PC-3 (cell line): ENCODE data around the gene PTPRN2. TPM values are rescaled to one million over a fixed set of nuclear protein-coding genes. Genes with fewer than 3 reads are reported as not detected.

ENCODE experiments used
- ATAC-seq: fragments of 200-7000 bp; cut with Tn5 transposase; 2 replicates; pipeline ENCODE4 v1.9.1; 2020; ENCODE audit warnings: mild to moderate bottlenecking, moderate library complexity
- BruUV-seq: library from RNA; stranded (reverse); fragments of 400-500 nt; replicated peaks from 2 replicates; lab custom pipeline; 2021; lab: Mats Ljungman, UMichigan
- CTCF ChIA-PET: fragments of 300-600 bp; sonication (Branson Sonifier 250); formaldehyde crosslinking; loops from one replicate; lab custom pipeline; 2022; ENCODE audit warnings: antibody characterized with exemption; lab: Charles Lee
- POLR2A ChIA-PET: fragments of 300-600 bp; sonication (Branson Sonifier 250); formaldehyde crosslinking; loops from one replicate; lab custom pipeline; 2022; ENCODE audit warnings: antibody characterized with exemption; ENCODE audit not compliant: unreplicated experiment; lab: Charles Lee
- DNase-seq: peaks from one replicate; pipeline ENCODE4 v3.0.0-alpha.2; 2015
- H2AFZ ChIP-seq: fragments of 300-600 bp; sonication (generic); 2 replicates; pipeline ENCODE4 v1.6.0; 2016; ENCODE audit warnings: antibody characterized with exemption, low read length
- H3F3A ChIP-seq: fragments of 300-600 bp; sonication (generic); one replicate; pipeline ENCODE4 v1.6.0; 2017; ENCODE audit warnings: antibody characterized with exemption, low read length, control low read depth, mild to moderate bottlenecking; ENCODE audit not compliant: unreplicated experiment
- H3K27ac ChIP-seq: fragments of 300-600 bp; sonication (generic); 2 replicates; pipeline ENCODE4 v1.5.1; 2016; ENCODE audit warnings: mild to moderate bottlenecking, low read length
- H3K27me3 ChIP-seq: fragments of 300-600 bp; sonication (generic); 2 replicates; pipeline ENCODE4 v1.6.1; 2016; ENCODE audit warnings: low read length, mixed read lengths
- H3K36me3 ChIP-seq: fragments of 300-600 bp; sonication (generic); 2 replicates; pipeline ENCODE4 v1.6.1; 2016; ENCODE audit warnings: low read depth, mixed run types, low read length, mixed read lengths
- H3K4me1 ChIP-seq: fragments of 300-600 bp; sonication (generic); 2 replicates; pipeline ENCODE4 v1.5.1; 2016; ENCODE audit warnings: low read length; ENCODE audit not compliant: insufficient read depth
- H3K4me2 ChIP-seq: fragments of 300-600 bp; sonication (generic); 2 replicates; pipeline ENCODE4 v1.6.0; 2016; ENCODE audit warnings: low read length
- H3K4me3 ChIP-seq: fragments of 300-600 bp; sonication (generic); 2 replicates; pipeline ENCODE4 v1.5.1; 2016; ENCODE audit warnings: mild to moderate bottlenecking, low read length, mixed read lengths
- H3K79me2 ChIP-seq: fragments of 300-600 bp; sonication (generic); 2 replicates; pipeline ENCODE4 v1.6.1; 2017; ENCODE audit warnings: low read length, mixed read lengths
- H3K9ac ChIP-seq: fragments of 300-600 bp; sonication (generic); 2 replicates; pipeline ENCODE4 v1.6.0; 2016; ENCODE audit warnings: mild to moderate bottlenecking, low read length
- H3K9me2 ChIP-seq: fragments of 300-600 bp; sonication (generic); replicated peaks from 2 replicates; pipeline ENCODE4 v1.6.1; 2016; ENCODE audit warnings: mixed run types, low read length, mixed read lengths
- H3K9me3 ChIP-seq: fragments of 300-600 bp; sonication (generic); 2 replicates; pipeline ENCODE4 v1.6.1; 2016; ENCODE audit warnings: low read length, mixed read lengths
- H4K20me1 ChIP-seq: fragments of 300-600 bp; sonication (generic); 2 replicates; pipeline ENCODE4 v1.6.1; 2016; ENCODE audit warnings: low read length, mixed read lengths
- CTCF ChIP-seq: fragments of 300-600 bp; sonication (generic); conservative IDR thresholded peaks from 2 replicates; pipeline ENCODE4 v1.5.1; 2017; ENCODE audit warnings: antibody characterized with exemption, low read depth, mild to moderate bottlenecking, low read length
- EZH2 ChIP-seq: fragments of 300-600 bp; sonication (generic); IDR thresholded peaks from one replicate; pipeline ENCODE4 v1.6.1; 2017; ENCODE audit warnings: antibody characterized with exemption, mild to moderate bottlenecking, low read length; ENCODE audit not compliant: unreplicated experiment
- EZH2phosphoT487 ChIP-seq: fragments of 300-600 bp; sonication (generic); IDR thresholded peaks from 2 replicates; pipeline ENCODE4 v1.6.1; 2018; ENCODE audit warnings: mild to moderate bottlenecking, antibody characterized with exemption, low read length, borderline replicate concordance
- intact Hi-C: fragments of 100-400 bp; cut with micrococcal nuclease; formaldehyde crosslinking; loops from 2 replicates; pipeline ENCODE4 v1.9.0; 2023
- total RNA-seq: library from RNA; depleted of rRNA; stranded (reverse); fragments of >200 nt; gene quantifications from 2 replicates; pipeline ENCODE4 v1.2.3, GENCODE V29; 2014

Gene PTPRN2
- total RNA-seq, 1 experiment from 2014 or later, result 3.2 TPM

GRCh38 chr7:157574914-157575586 lies 1012.6 kb downstream of the PTPRN2 start:
- H3K79me2 ChIP-seq, result no peaks in the 10 kb centered on the region
- ChIA-PET CTCF (no interaction called here), POLR2A (no interaction called here)
- no peak for TF ChIP-seq EZH2
- no peak for TF ChIP-seq CTCF
- no peak for TF ChIP-seq EZH2phosphoT487
- no peaks in the 10 kb centered on the region for H4K20me1 ChIP-seq
- H3K4me1 ChIP-seq, result peaks cover 8% of the 10 kb centered on the region
- H3K36me3 ChIP-seq, result no peaks in the 10 kb centered on the region
- no peaks in the 10 kb centered on the region for H3K9me2 ChIP-seq
- H2AFZ ChIP-seq, result no peak overlapping the region
- no peaks in the 10 kb centered on the region for H3F3A ChIP-seq
- no peaks in the 10 kb centered on the region for H3K9me3 ChIP-seq
- BruUV-seq, result no TSS peak
- no peaks in the 10 kb centered on the region for H3K27me3 ChIP-seq
- H3K9ac ChIP-seq, result no peak overlapping the region
- H3K27ac ChIP-seq, result no peak overlapping the region
- no peak overlapping the region for H3K4me3 ChIP-seq
- no peak overlapping the region for H3K4me2 ChIP-seq
- intact Hi-C loops, result no loop called here
- no peak for ATAC-seq
- DNase-seq, result no peak

DNA sequence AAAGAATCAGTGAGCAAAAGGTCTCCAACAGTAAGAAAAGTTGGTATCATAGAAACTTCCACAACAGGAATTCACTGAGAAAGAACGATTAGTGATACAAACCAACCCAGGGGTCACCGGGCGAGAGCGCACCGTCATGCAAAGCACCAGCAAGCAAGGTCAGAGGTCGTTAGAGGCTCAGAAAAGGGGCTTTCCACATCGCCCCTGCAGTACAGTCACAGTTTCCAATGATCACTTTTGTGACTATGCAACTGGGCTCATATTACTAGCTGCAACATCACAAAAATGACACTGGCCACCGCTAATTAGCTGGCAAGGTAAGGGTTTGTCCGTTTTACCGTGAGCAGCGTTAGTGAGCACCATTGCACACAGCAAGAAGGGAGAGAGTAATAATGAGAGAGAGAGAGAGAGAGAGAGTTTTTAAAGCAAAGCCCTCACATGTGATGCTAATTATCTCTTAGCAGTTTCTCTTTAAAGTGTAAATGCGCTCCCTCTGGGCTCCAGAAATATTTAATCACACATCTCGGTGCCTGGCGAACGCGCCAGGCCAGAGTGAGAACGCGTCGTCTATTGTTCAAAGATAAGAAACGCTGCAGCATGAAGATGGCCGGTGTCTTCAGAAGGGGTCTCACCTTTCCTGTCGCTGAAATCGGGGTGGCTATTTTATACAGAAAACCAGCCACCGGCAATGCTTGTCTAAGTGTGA lies 1013.4 kb downstream of the PTPRN2 start:
- no peak overlapping the region for H2AFZ ChIP-seq
- H3K36me3 ChIP-seq, result no peaks in the 10 kb centered on the region
- ATAC-seq (no peak), DNase-seq (no peak)
- no TSS peak for BruUV-seq
- no peak overlapping the region for H3K9ac ChIP-seq
- no peak overlapping the region for H3K4me3 ChIP-seq
- H3K27me3 ChIP-seq, result no peaks in the 10 kb centered on the region
- no peaks in the 10 kb centered on the region for H4K20me1 ChIP-seq
- intact Hi-C loops, result no loop called here
- H3K4me2 ChIP-seq, result no peak overlapping the region
- no peaks in the 10 kb centered on the region for H3K79me2 ChIP-seq
- ChIA-PET POLR2A (interaction anchor here (0.6 kb wide), 1 partner anchor 15 kb away, joined by 3 read pairs; no protein-coding TSS in a partner anchor), CTCF (no interaction called here)
- no peak overlapping the region for H3K27ac ChIP-seq
- no peaks in the 10 kb centered on the region for H3K9me2 ChIP-seq
- H3K9me3 ChIP-seq, result no peaks in the 10 kb centered on the region
- H3F3A ChIP-seq, result no peaks in the 10 kb centered on the region
- TF ChIP-seq EZH2phosphoT487 (no peak), EZH2 (no peak), CTCF (no peak)
- peaks cover 11% of the 10 kb centered on the region for H3K4me1 ChIP-seq

- Histone ChIP-seq H3K4me1 (peaks cover 11% of the 10 kb centered on the region), H3K9me2 (no peaks in the 10 kb centered on the region), H3K27me3 (no peaks in the 10 kb centered on the region), H3K79me2 (no peaks in the 10 kb centered on the region), H3K4me2 (no peak overlapping the region), H3K36me3 (no peaks in the 10 kb centered on the region), H3K4me3 (no peak overlapping the region), H3K27ac (no peak overlapping the region), H3K9me3 (no peaks in the 10 kb centered on the region), H3F3A (no peaks in the 10 kb centered on the region), H4K20me1 (no peaks in the 10 kb centered on the region), H3K9ac (no peak overlapping the region), H2AFZ (no peak overlapping the region)
- BruUV-seq, result no TSS peak
- POLR2A ChIA-PET, result no interaction called here
- DNase-seq (no peak), ATAC-seq (no peak)
- TF ChIP-seq EZH2 (no peak), EZH2phosphoT487 (no peak), CTCF (no peak)
- CTCF ChIA-PET, result no interaction called here
- intact Hi-C loops, result no loop called here
Observed at GRCh38 chr7:157573244-157573643, 1014.4 kb downstream of the PTPRN2 start.
